Activated naive CD4-positive, alpha-beta T cell treated with Interleukin-2 at 50 U/mL for 16 hours (primary cell): ENCODE data around the gene PRCP.
A peak's percentile ranks its signal among the peaks of the same experiment; 100 is the strongest.
"Not testable (repeated sequence)": the region's sequence is repeated elsewhere in the genome, so short reads cannot be mapped to it uniquely, and the experiment has no call there.

Source experiments
- DNase-seq: peaks from one replicate; pipeline ENCODE4 v3.0.0-alpha.2; 2020

Gene PRCP

GRCh38 chr11:82869657-82870056 lies 30.6 kb downstream of the PRCP start:
- no peak for DNase-seq

GRCh38 chr11:82867495-82868082 lies 32.6 kb downstream of the PRCP start:
- DNase-seq, result peak; percentile 67

- no peak for DNase-seq
Observed at GRCh38 chr11:82865841-82866240, 34.4 kb downstream of the PRCP start.

- no peak for DNase-seq
Observed at GRCh38 chr11:82864268-82864667, 36.0 kb downstream of the PRCP start.

- no peak for DNase-seq
Observed at GRCh38 chr11:82863209-82863608, 37.0 kb downstream of the PRCP start.

- DNase-seq, result no peak
Observed at GRCh38 chr11:82862379-82862778, 37.9 kb downstream of the PRCP start.

GRCh38 chr11:82859750-82860149 lies 40.5 kb downstream of the PRCP start:
- DNase-seq, result no peak

GRCh38 chr11:82858556-82859091 lies 41.6 kb downstream of the PRCP start:
- no peak for DNase-seq

GRCh38 chr11:82858133-82858532 lies 42.1 kb downstream of the PRCP start:
- no peak for DNase-seq

GRCh38 chr11:82857145-82857544 lies 43.1 kb downstream of the PRCP start:
- DNase-seq, result no peak

- no peak for DNase-seq
Observed at GRCh38 chr11:82855616-82856015, 44.6 kb downstream of the PRCP start.

GRCh38 chr11:82854916-82855315 lies 45.3 kb downstream of the PRCP start:
- DNase-seq, result not testable (repeated sequence)

GRCh38 chr11:82854242-82854641 lies 46.0 kb downstream of the PRCP start:
- no peak for DNase-seq

GRCh38 chr11:82848829-82849228 lies 51.4 kb downstream of the PRCP start:
- no peak for DNase-seq

- no peak for DNase-seq
Observed at GRCh38 chr11:82845356-82846353, 54.6 kb downstream of the PRCP start.

GRCh38 chr11:82843057-82843795 lies 57.0 kb downstream of the PRCP start:
- DNase-seq, result no peak

GRCh38 chr11:82842019-82842418 lies 58.2 kb downstream of the PRCP start:
- no peak for DNase-seq

GRCh38 chr11:82837650-82838049 lies 62.6 kb downstream of the PRCP start:
- no peak for DNase-seq

GRCh38 chr11:82832983-82833382 lies 67.2 kb downstream of the PRCP start:
- DNase-seq, result no peak

GRCh38 chr11:82831364-82831763 lies 68.9 kb downstream of the PRCP start:
- no peak for DNase-seq

- no peak for DNase-seq
Observed at GRCh38 chr11:82830746-82831145, 69.5 kb downstream of the PRCP start.

- DNase-seq, result no peak
Observed at GRCh38 chr11:82829101-82829500, 71.1 kb downstream of the PRCP start.

- DNase-seq, result no peak
Observed at GRCh38 chr11:82828472-82828871, 71.8 kb downstream of the PRCP start.
